ENCODE results near the gene RNF180.
"Not testable (repeated sequence)": the region's sequence is repeated elsewhere in the genome, so short reads cannot be mapped to it uniquely, and the experiment has no call there.

Gene RNF180

GRCh38 chr5:64407103-64407825 lies 241.6 kb downstream of the RNF180 start:
- DNase-seq = not testable (repeated sequence)

- no peak for DNase-seq
Observed at GRCh38 chr5:64417390-64417789, 251.7 kb downstream of the RNF180 start.

- DNase-seq = no peak
Observed at GRCh38 chr5:64418013-64418412, 252.4 kb downstream of the RNF180 start.

Data from activated CD4-positive, alpha-beta T cell treated with anti-CD3 and anti-CD28 coated beads for 1 hour (primary cell).